ENCODE data around the gene DNAJB4. TPM values are rescaled to one million over a fixed set of nuclear protein-coding genes. Genes with fewer than 3 reads are reported as not detected.
A peak's percentile ranks its signal among the peaks of the same experiment; 100 is the strongest.

DNAJB4 gene
- total RNA-seq (67.7 TPM), polyA plus RNA-seq (ENCODE audit: insufficient read depth in 1 of 8, insufficient read length in 8 of 8, low replicate concordance in 1 of 8) (10 to 100 TPM; 54.8 to 89.5 (median 71.5) TPM)
- long read RNA-seq, donor 1, transcript DNAJB4-201 (3 exons, 2,988 nt), result major isoform, 13 of 13 reads
- long read RNA-seq, donor 1, partial matches to known transcripts, result 0 of 13 reads
- long read RNA-seq, donor 1, other reads (novel, unspliced or antisense), result 0 of 13 reads
- long read RNA-seq, donor 2, partial matches to known transcripts, result 0 of 2 reads
- long read RNA-seq, donor 2, other reads (novel, unspliced or antisense), result 0 of 2 reads
- long read RNA-seq, donor 3, transcript DNAJB4-201 (3 exons, 2,988 nt), result major isoform, 12 of 24 reads
- long read RNA-seq, donor 3, partial matches to known transcripts, result 10 of 24 reads
- long read RNA-seq, donor 3, other reads (novel, unspliced or antisense), result 0 of 24 reads
- long read RNA-seq, donor 4, transcript DNAJB4-201 (3 exons, 2,988 nt), result major isoform, 7 of 10 reads
- long read RNA-seq, donor 4, partial matches to known transcripts, result 0 of 10 reads
- long read RNA-seq, donor 4, other reads (novel, unspliced or antisense), result 0 of 10 reads
- long read RNA-seq, donor 5, transcript DNAJB4-206 (3 exons, 949 nt), result minor isoform, 6 of 90 reads
- long read RNA-seq, donor 5, transcript DNAJB4-201 (3 exons, 2,988 nt), result major isoform, 45 of 90 reads
- long read RNA-seq, donor 5, partial matches to known transcripts, result 39 of 90 reads
- long read RNA-seq, donor 5, other reads (novel, unspliced or antisense), result 0 of 90 reads
- long read RNA-seq, donor 6, transcript DNAJB4-201 (3 exons, 2,988 nt), result major isoform, 21 of 42 reads
- long read RNA-seq, donor 6, transcript DNAJB4-206 (3 exons, 949 nt), result minor isoform, 5 of 42 reads
- long read RNA-seq, donor 6, partial matches to known transcripts, result 16 of 42 reads
- long read RNA-seq, donor 6, other reads (novel, unspliced or antisense), result 0 of 42 reads
- long read RNA-seq, donor 7, transcript DNAJB4-201 (3 exons, 2,988 nt), result major isoform, 23 of 69 reads
- long read RNA-seq, donor 7, partial matches to known transcripts, result 43 of 69 reads
- long read RNA-seq, donor 7, other reads (novel, unspliced or antisense), result 0 of 69 reads
- long read RNA-seq, donor 8, transcript DNAJB4-201 (3 exons, 2,988 nt), result major isoform, 18 of 36 reads
- long read RNA-seq, donor 8, partial matches to known transcripts, result 16 of 36 reads
- long read RNA-seq, donor 8, other reads (novel, unspliced or antisense), result 0 of 36 reads
- long read RNA-seq, donor 9, transcript DNAJB4-201 (3 exons, 2,988 nt), result major isoform, 14 of 39 reads
- long read RNA-seq, donor 9, partial matches to known transcripts, result 22 of 39 reads
- long read RNA-seq, donor 9, other reads (novel, unspliced or antisense), result 0 of 39 reads
- long read RNA-seq, donor 10, transcript DNAJB4-201 (3 exons, 2,988 nt), result major isoform, 23 of 56 reads
- long read RNA-seq, donor 10, transcript DNAJB4-206 (3 exons, 949 nt), result minor isoform, 6 of 56 reads
- long read RNA-seq, donor 10, partial matches to known transcripts, result 26 of 56 reads
- long read RNA-seq, donor 10, other reads (novel, unspliced or antisense), result 0 of 56 reads
- long read RNA-seq, donor 11, transcript DNAJB4-201 (3 exons, 2,988 nt), result major isoform, 18 of 29 reads
- long read RNA-seq, donor 11, partial matches to known transcripts, result 11 of 29 reads
- long read RNA-seq, donor 11, other reads (novel, unspliced or antisense), result 0 of 29 reads

DNA sequence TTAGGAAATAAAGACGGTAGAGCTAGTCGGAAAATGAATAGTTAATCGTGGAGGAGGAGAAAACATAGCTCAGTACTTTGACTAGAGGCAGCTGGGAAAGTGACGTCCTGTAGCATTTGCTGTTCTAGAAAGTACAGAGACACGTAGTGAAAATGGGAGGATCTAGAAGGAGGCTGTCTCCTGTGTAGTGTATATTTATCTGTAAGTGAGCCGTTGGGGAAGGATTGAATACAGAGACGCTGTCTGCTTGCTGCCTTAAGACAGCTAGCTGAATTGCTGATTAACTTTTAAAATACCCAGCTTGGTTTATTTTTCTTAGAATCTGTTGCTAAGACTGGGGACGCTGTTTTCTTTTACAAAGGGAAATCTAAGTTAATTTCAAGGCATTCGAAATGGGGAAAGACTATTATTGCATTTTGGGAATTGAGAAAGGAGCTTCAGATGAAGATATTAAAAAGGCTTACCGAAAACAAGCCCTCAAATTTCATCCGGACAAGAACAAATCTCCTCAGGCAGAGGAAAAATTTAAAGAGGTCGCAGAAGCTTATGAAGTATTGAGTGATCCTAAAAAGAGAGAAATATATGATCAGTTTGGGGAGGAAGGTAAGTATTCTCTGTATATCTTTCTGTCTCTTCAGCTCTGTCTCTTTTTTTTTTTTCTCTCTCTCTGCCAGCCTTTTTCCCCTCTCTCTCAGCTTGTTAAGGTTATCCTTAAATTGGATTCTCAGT is at the start of gene DNAJB4:
Gene DNAJB4 (plus strand): TSS at position 221 of the 729 bp plus-strand sequence. CDS start 172 bp downstream, at position 393.
- 2% methylated on average over 5 of the region's 12 CpGs for WGBS (ENCODE audit: insufficient coverage)
- H3K9me3 ChIP-seq (replicated peaks; ENCODE audit: control insufficient read depth, low read depth, low read length), result no peaks in the 10 kb centered on the region
- H3K27me3 ChIP-seq (ENCODE audit: control insufficient read depth, insufficient read depth, low read length), result no peaks in the 10 kb centered on the region
- peak within 1 kb of the TSS; percentile 98 for H3K27ac ChIP-seq (ENCODE audit: low read length)
- peak within 1 kb of the TSS; percentile 74 for H3K4me3 ChIP-seq (ENCODE audit: low read length)
- no peaks in the 10 kb centered on the region for H3K36me3 ChIP-seq (ENCODE audit: control insufficient read depth, insufficient read depth, low read length)
- peak; percentile 100 for DNase-seq
- H3K4me1 ChIP-seq (ENCODE audit: control insufficient read depth, insufficient read depth, low read length), result peaks cover 7% of the 10 kb centered on the region

DNA sequence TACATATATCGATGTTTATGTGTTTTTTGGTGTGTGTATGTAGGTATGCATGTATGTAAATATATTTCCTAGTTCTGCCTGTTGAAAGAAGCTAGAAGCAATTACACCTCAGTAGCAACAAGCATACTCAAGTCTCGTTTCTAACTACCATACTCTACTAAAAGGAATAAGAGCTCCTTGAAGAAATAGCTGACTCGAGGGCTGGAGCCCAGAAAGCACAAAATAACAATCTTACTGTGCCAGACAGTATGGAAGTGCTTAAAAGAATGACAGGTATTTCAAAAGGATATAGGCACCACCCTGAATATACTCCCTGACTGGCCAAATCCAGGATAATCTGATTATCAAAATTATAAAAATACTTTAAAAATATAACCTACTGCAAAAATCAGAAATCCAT is 49.0 kb upstream of the DNAJB4 start:
- DNase-seq, result no peak
- H3K4me3 ChIP-seq (ENCODE audit: low read length), result no peak overlapping the region
- H3K27ac ChIP-seq (ENCODE audit: low read length), result no peak overlapping the region
- H3K9me3 ChIP-seq (replicated peaks; ENCODE audit: control insufficient read depth, low read depth, low read length), result no peaks in the 10 kb centered on the region
- no peaks in the 10 kb centered on the region for H3K27me3 ChIP-seq (ENCODE audit: control insufficient read depth, insufficient read depth, low read length)
- no CpG with 5 or more reads among the region's 3 CpGs for WGBS (ENCODE audit: insufficient coverage)
- no peaks in the 10 kb centered on the region for H3K4me1 ChIP-seq (ENCODE audit: control insufficient read depth, insufficient read depth, low read length)
- peaks cover 38% of the 10 kb centered on the region for H3K36me3 ChIP-seq (ENCODE audit: control insufficient read depth, insufficient read depth, low read length)

DNA sequence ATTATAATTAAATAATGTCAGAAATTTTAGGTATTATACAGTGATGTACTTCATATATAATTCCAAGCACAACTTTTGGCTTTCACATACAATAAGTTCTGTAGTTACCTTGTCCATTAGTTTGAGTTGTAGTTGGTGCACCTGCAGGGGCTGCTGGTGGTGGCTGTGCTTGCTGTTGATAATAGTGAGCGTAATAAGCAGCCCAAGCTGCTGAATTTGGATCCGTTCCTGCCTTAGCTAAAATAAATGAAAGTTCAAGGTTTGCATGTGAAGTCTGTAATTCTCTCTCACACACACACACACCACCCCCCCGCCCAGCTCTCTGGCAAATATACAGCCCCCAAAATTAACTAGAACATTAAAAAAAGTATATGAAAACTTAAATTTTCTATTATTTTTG is 48.3 kb upstream of the DNAJB4 start:
- no peak overlapping the region for H3K27ac ChIP-seq (ENCODE audit: low read length)
- no peak for DNase-seq
- WGBS (ENCODE audit: insufficient coverage), result no CpG with 5 or more reads among the region's 3 CpGs
- no peak overlapping the region for H3K4me3 ChIP-seq (ENCODE audit: low read length)
- H3K9me3 ChIP-seq (replicated peaks; ENCODE audit: control insufficient read depth, low read depth, low read length), result no peaks in the 10 kb centered on the region
- peaks cover 40% of the 10 kb centered on the region for H3K36me3 ChIP-seq (ENCODE audit: control insufficient read depth, insufficient read depth, low read length)
- H3K27me3 ChIP-seq (ENCODE audit: control insufficient read depth, insufficient read depth, low read length), result no peaks in the 10 kb centered on the region
- H3K4me1 ChIP-seq (ENCODE audit: control insufficient read depth, insufficient read depth, low read length), result no peaks in the 10 kb centered on the region

DNA sequence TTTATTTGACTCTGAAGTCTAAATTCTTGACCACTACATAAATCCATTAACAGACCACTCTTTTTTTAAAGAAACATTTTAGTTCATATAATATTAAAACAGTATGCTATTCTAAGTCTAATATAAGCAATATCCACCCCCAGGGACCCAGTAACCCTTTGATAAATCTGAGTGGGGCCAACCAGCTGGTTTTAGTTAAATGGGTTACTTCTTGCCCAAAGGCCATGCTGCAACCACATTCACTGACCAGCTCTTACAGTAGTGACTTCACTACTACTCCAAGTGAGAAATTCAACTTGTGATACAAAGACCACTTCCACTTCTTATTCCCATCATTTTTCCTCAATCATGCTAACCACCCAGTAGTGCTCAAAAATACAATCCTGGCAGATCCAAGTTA is 46.3 kb upstream of the DNAJB4 start:
- Histone ChIP-seq H3K4me3 (ENCODE audit: low read length) (no peak overlapping the region), H3K27ac (ENCODE audit: low read length) (no peak overlapping the region), H3K4me1 (ENCODE audit: control insufficient read depth, insufficient read depth, low read length) (no peaks in the 10 kb centered on the region), H3K27me3 (ENCODE audit: control insufficient read depth, insufficient read depth, low read length) (no peaks in the 10 kb centered on the region), H3K36me3 (ENCODE audit: control insufficient read depth, insufficient read depth, low read length) (peaks cover 47% of the 10 kb centered on the region), H3K9me3 (replicated peaks; ENCODE audit: control insufficient read depth, low read depth, low read length) (no peaks in the 10 kb centered on the region)
- no peak for DNase-seq

DNA sequence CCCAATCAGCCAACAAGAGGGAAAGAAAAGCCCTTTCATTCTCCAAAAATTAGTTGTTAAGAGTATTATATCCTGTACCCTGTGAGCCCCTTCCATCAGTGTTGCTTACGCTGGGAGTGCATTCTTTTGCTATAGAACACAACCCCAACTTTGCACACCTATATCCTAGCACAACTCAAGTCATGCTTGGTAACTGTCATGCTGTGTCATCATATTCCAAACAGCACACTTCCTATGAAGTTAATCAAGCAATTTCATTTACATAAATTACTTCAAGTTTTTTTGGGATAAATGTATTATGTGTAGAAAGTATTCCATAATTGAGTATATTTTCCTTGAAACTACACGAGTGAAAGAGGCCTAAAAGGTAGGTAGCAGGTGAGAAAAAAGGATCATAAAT is 45.9 kb upstream of the DNAJB4 start:
- peaks cover 48% of the 10 kb centered on the region for H3K36me3 ChIP-seq (ENCODE audit: control insufficient read depth, insufficient read depth, low read length)
- 100% methylated on average over 1 of the region's 2 CpGs for WGBS (ENCODE audit: insufficient coverage)

DNA sequence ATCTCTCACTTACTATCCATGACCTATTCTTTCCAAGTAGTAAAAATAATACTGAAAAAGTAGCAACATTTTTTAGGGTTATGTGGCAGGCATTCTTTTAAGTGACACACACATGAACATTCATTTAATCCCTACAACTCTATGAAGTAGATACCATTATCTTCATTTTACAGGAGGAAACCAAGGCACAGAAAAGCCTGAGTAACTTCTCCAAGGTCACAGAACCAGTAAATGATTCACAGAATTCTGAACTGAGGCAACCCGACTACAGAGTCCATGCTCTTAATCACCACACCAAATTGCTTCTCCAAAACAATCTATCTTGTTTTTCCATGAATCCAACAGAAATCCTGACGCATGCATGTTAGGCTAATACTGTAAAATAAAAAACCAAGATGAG is 43.3 kb upstream of the DNAJB4 start:
- Histone ChIP-seq H3K27me3 (ENCODE audit: control insufficient read depth, insufficient read depth, low read length) (no peaks in the 10 kb centered on the region), H3K4me1 (ENCODE audit: control insufficient read depth, insufficient read depth, low read length) (no peaks in the 10 kb centered on the region), H3K36me3 (ENCODE audit: control insufficient read depth, insufficient read depth, low read length) (peaks cover 56% of the 10 kb centered on the region), H3K4me3 (ENCODE audit: low read length) (no peak overlapping the region), H3K27ac (ENCODE audit: low read length) (no peak overlapping the region), H3K9me3 (replicated peaks; ENCODE audit: control insufficient read depth, low read depth, low read length) (no peaks in the 10 kb centered on the region)
- DNase-seq, result no peak
- WGBS (ENCODE audit: insufficient coverage), result 90% methylated on average over 2 of the region's 2 CpGs

More for the DNA sequence above, 45.9 kb upstream of the DNAJB4 start:
- no peaks in the 10 kb centered on the region for H3K9me3 ChIP-seq (replicated peaks; ENCODE audit: control insufficient read depth, low read depth, low read length)
- H3K4me1 ChIP-seq (ENCODE audit: control insufficient read depth, insufficient read depth, low read length), result no peaks in the 10 kb centered on the region
- H3K4me3 ChIP-seq (ENCODE audit: low read length), result no peak overlapping the region
- H3K27me3 ChIP-seq (ENCODE audit: control insufficient read depth, insufficient read depth, low read length), result no peaks in the 10 kb centered on the region
- no peak for DNase-seq
- H3K27ac ChIP-seq (ENCODE audit: low read length), result no peak overlapping the region

DNA sequence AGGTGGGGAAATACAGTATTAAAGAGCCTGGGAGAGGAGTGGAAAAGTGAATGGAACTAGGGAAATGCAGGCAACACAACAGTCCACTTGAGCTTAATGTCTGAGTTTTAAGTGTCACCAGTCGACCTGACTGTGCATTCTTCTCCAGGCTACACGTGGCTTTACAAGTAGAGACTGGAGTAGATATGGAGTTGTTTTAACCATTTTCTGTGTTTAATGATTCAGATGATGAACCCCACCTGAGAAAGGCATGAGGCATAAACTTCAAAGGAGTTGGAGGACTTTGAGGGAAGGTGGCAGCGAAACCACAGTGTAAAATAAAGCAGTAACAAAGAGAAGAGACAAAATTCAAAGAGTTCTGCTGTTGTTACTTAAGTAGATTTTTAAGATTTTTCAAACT is 38.4 kb upstream of the DNAJB4 start:
- WGBS (ENCODE audit: insufficient coverage), result 100% methylated on average over 3 of the region's 3 CpGs
- Histone ChIP-seq H3K4me3 (ENCODE audit: low read length) (no peak overlapping the region), H3K36me3 (ENCODE audit: control insufficient read depth, insufficient read depth, low read length) (peaks cover 33% of the 10 kb centered on the region)

DNA sequence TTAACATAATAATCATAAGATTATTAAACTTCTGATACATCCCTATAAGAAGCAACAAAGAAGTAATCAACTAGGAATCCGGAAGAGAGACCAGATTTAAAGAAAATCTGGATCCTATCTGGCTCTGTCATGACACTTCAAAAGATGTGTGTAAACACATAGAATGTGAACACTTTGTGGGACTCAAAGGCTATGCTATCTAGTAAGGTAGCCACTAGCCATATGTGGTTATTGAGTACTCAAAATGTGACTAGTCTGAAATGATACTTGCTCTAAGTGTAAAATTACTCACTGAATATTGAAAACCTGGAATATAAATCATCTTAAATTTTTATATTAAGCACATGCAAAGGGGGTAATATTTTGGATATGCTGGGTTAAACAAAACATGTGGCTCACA is 34.5 kb upstream of the DNAJB4 start:
- DNase-seq, result no peak
- H3K36me3 ChIP-seq (ENCODE audit: control insufficient read depth, insufficient read depth, low read length), result peaks cover 15% of the 10 kb centered on the region
- H3K4me3 ChIP-seq (ENCODE audit: low read length), result no peak overlapping the region
- no peaks in the 10 kb centered on the region for H3K27me3 ChIP-seq (ENCODE audit: control insufficient read depth, insufficient read depth, low read length)
- no peak overlapping the region for H3K27ac ChIP-seq (ENCODE audit: low read length)
- H3K4me1 ChIP-seq (ENCODE audit: control insufficient read depth, insufficient read depth, low read length), result no peaks in the 10 kb centered on the region
- WGBS (ENCODE audit: insufficient coverage), result no CpG with 5 or more reads among the region's 1 CpG
- no peaks in the 10 kb centered on the region for H3K9me3 ChIP-seq (replicated peaks; ENCODE audit: control insufficient read depth, low read depth, low read length)

More for the DNA sequence above, 38.4 kb upstream of the DNAJB4 start:
- H3K27me3 ChIP-seq (ENCODE audit: control insufficient read depth, insufficient read depth, low read length), result no peaks in the 10 kb centered on the region
- no peak for DNase-seq
- no peaks in the 10 kb centered on the region for H3K9me3 ChIP-seq (replicated peaks; ENCODE audit: control insufficient read depth, low read depth, low read length)
- no peaks in the 10 kb centered on the region for H3K4me1 ChIP-seq (ENCODE audit: control insufficient read depth, insufficient read depth, low read length)
- no peak overlapping the region for H3K27ac ChIP-seq (ENCODE audit: low read length)

DNA sequence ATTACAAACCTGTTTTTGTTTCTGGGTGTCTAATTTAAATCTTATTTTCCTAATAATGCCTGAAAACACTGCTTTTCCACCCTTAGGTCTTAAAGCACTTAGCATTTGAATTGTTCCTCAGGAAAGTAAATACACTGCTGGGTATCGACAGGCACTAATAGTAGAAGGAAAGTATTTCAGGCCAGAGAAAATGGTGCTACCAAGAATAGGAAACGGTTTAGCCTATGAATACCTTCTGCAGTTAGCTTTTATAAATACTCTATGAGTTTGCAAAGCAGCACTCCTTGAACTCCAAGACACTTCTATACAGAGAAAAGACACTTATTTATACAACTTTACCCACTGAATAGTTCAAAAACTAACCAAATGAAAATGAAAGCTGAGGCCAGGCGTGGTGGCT is 32.7 kb upstream of the DNAJB4 start:
- no peak overlapping the region for H3K27ac ChIP-seq (ENCODE audit: low read length)
- H3K4me3 ChIP-seq (ENCODE audit: low read length), result no peak overlapping the region
- H3K9me3 ChIP-seq (replicated peaks; ENCODE audit: control insufficient read depth, low read depth, low read length), result no peaks in the 10 kb centered on the region
- WGBS (ENCODE audit: insufficient coverage), result no CpG with 5 or more reads among the region's 3 CpGs
- no peaks in the 10 kb centered on the region for H3K27me3 ChIP-seq (ENCODE audit: control insufficient read depth, insufficient read depth, low read length)
- DNase-seq, result no peak
- peaks cover 9% of the 10 kb centered on the region for H3K4me1 ChIP-seq (ENCODE audit: control insufficient read depth, insufficient read depth, low read length)
- H3K36me3 ChIP-seq (ENCODE audit: control insufficient read depth, insufficient read depth, low read length), result peaks cover 5% of the 10 kb centered on the region

Data from muscle of leg (tissue), 16 donors.